HG02884 (cell line): ENCODE measurements around the gene CCDC85B.
"Not testable (repeated sequence)": the region's sequence is repeated elsewhere in the genome, so short reads cannot be mapped to it uniquely, and the experiment has no call there.

Experiments used
- ATAC-seq: cut with Tn5 transposase; IDR thresholded peaks from one replicate; pipeline ENCODE4 v1.9.1; 2021; ENCODE audit warnings: mild to moderate bottlenecking, moderate library complexity; ENCODE audit not compliant: unreplicated experiment

CCDC85B gene

GRCh38 chr11:65890324-65891218 is at the start of gene CCDC85B:
TSS of gene CCDC85B (plus strand) at chr11:65890673. CDS start at chr11:65890784, 111 bp downstream.
- peak; percentile 46 for ATAC-seq

DNA sequence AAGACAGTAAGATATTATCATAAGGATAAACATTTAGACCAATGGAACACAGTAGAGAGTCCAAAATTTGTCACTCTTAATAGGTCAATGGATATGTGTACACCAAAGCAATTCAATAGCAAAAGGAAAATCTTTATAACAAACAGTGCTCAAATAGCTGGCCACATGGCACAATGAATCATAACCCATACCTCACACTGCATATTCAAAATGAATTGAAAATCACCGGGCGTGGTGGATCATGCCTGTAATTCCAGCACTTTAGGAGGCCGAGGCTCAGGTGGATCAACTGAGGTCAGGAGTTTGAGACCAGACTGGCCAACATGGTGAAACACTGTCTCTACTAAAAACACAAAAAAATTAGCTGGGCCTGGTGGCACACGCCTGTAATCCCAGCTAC is 48.3 kb upstream of the CCDC85B start:
- no peak for ATAC-seq

- no peak for ATAC-seq
Measured at GRCh38 chr11:65843811-65844210, 46.7 kb upstream of the CCDC85B start.

GRCh38 chr11:65844231-65844872 is 46.1 kb upstream of the CCDC85B start:
- no peak for ATAC-seq

DNA sequence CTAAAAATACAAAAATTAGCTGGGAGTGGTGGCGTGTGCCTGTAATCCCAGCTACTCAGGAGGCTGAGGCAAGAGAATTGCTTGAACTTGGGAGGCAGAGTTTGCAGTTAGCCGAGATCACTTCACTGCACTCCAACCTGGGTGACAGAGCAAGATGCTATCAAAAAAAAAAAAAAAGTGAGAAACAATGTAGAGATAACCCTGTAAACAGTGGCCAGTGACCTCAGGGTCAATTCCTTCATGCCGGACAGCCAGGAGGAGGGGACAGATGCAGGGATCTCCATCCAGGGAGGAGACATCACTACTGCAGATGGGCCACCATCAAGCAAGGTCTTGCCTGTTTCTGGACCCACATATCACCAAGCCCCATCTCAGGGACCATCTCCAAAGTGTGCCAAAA is 42.7 kb upstream of the CCDC85B start:
- ATAC-seq = no peak

- ATAC-seq = not testable (repeated sequence)
Measured at GRCh38 chr11:65848693-65849092, 41.8 kb upstream of the CCDC85B start.

DNA sequence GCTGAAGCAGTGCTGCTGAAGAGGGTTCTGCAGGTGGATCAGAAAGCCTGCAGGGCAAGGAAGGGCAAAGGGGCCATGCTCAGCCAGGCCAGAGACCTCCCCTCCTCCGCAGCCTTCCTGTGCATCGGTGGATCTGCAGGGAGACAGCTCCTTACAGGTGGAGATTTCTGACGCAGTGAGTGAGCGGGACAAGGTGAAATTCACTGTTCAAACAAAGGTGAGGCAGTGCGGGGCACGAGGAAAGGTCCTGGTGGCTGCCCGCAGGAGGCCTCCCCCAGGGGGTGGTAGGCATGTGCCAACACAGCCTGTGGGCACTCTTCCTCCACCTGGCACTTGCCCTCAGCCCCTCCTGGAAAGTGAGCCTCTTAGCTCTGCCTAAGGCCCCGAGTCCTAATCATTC is 41.1 kb upstream of the CCDC85B start:
- ATAC-seq = no peak

- no peak for ATAC-seq
Measured at GRCh38 chr11:65849771-65850216, 40.7 kb upstream of the CCDC85B start.

GRCh38 chr11:65850217-65851082 is 40.0 kb upstream of the CCDC85B start:
- no peak for ATAC-seq

GRCh38 chr11:65851083-65851579 is 39.3 kb upstream of the CCDC85B start:
- ATAC-seq = no peak

GRCh38 chr11:65851811-65852507 is 38.5 kb upstream of the CCDC85B start:
- no peak for ATAC-seq

DNA sequence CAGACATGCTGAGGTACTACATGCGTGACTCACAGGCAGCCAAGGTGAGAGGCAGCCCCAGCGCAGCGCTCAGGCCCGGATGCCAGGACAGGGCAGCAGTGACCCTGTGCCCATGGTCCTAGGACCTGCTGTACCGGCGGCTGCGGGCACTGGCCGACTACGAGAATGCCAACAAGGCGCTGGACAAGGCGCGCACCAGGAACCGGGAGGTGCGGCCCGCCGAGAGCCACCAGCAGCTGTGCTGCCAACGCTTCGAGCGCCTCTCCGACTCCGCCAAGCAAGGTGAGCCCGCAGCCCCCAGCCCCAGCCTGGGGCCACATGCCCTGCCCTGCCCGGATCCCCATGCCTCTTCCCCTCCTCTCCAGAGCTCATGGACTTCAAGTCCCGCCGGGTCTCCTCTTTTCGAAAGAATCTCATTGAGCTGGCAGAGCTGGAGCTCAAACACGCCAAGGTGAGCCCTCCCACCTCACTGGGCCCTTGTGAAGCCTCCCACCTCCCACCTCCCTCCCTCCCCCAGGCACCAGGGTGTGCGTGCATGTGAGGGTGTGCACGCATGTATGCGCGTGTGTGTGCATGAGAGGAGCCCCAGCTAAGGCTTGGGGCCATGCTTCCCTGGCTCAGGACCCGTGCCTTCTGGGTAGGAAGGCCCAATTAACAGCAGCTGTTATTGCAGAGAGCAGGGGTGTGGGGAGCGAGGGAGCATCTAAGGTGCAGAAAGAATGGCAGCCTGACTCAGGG is 37.8 kb upstream of the CCDC85B start:
- ATAC-seq = no peak

- ATAC-seq = no peak
Measured at GRCh38 chr11:65853246-65853979, 37.1 kb upstream of the CCDC85B start.

DNA sequence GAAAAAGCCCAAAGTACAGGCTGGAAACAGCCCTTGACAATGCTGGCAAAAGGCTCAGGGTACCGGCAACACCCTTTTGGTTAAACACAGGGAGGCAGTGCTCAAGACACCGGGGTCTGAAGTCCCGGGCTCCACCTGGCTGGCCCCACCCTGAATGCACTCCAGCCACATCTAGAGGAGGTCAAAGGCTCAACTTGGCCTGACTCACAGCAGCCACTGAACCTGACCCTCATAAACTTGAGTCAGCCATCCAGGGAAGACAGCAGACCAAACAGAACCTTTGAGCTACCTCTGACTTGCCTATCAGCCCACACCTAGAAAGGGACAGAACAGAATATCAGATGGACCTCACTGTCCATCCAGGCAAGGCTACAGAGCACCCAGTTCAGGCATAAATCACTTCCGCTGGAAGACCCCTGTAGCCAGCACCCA is 36.3 kb upstream of the CCDC85B start:
- ATAC-seq = no peak

DNA sequence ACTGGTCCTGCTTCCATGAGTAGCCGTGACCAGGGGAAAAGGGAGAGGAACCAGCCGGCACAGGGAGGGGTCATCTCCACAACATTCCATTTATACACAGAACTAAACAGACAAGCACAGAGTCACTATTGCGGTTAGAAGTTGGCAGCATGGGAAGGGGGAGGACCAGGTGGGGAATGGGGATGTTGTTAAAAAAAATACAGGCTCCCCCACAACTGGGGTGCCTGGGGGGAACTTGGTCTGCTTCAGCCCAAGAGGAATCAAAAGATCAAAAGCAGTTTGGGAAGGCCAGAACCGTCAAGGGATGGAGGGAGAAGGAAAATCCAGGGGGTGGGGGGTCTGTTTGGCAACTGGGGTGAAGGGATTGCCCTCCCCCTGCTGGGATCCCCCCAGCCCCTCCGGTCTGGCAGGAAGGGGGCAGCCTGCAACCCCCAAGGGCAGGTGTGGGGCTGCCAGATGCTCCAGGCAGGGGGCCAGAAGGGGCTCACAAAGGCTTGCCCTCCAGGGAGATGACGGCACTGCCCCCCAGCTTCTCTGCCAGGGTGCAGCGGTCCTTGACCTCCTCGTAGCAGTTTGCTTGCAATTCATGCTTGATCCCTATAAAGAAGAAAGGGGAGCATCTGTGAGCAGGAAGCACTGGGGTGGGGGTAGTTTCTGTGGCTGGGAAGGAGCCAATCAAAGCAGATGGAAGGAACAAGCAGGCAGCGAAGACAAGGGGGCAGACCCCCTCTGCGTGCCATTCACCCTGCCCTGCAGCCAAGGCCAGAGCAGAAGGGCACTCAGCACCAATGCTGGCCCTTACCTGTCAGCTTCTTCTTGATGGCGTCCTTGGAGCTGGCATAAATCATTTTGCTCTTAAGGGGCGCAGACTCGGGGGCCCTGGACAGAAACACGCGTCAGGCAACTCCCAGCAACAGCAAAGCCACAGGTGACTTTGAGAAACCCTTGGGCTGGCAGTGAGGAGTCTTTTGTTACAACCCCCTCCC is 35.3 kb upstream of the CCDC85B start:
- ATAC-seq = no peak

- ATAC-seq = no peak
Measured at GRCh38 chr11:65855927-65856363, 34.5 kb upstream of the CCDC85B start.

GRCh38 chr11:65856689-65857499 is 33.6 kb upstream of the CCDC85B start:
- ATAC-seq = no peak
